Activated CD4-positive, alpha-beta T cell treated with anti-CD3 and anti-CD28 coated beads for 36 hours (primary cell): ENCODE data around the gene ZFX. TPM values are rescaled to one million over a fixed set of nuclear protein-coding genes. Genes with fewer than 3 reads are reported as not detected.

Experiments
- ATAC-seq: fragments of 200-7000 bp; cut with Tn5 transposase; one replicate; pipeline ENCODE4 v1.10.0; 2021; ENCODE audit warnings: mild to moderate bottlenecking, moderate library complexity
- CTCF ChIA-PET: fragments of 350-600 bp; sonication (Branson Sonifier 250); formaldehyde crosslinking; loops from one replicate; lab custom pipeline; 2021; ENCODE audit warnings: antibody characterized with exemption; lab: Charles Lee
- POLR2A ChIA-PET: fragments of 350-600 bp; sonication (Branson Sonifier 250); formaldehyde crosslinking; loops from one replicate; lab custom pipeline; 2021; ENCODE audit warnings: antibody characterized with exemption, inconsistent platforms; lab: Charles Lee
- DNase-seq: peaks from one replicate; pipeline ENCODE4 v3.0.0-alpha.2; 2020
- H3K27ac Mint-ChIP-seq: one replicate; pipeline ENCODE4 v1.8.0; 2021; ENCODE audit warnings: mixed read lengths
- H3K27me3 Mint-ChIP-seq: one replicate; pipeline ENCODE4 v1.8.0; 2021; ENCODE audit warnings: mixed read lengths
- H3K36me3 Mint-ChIP-seq: one replicate; pipeline ENCODE4 v1.8.0; 2021; ENCODE audit warnings: low read depth, mixed read lengths
- H3K4me1 Mint-ChIP-seq: one replicate; pipeline ENCODE4 v1.8.0; 2021; ENCODE audit warnings: mixed read lengths
- H3K4me3 Mint-ChIP-seq: one replicate; pipeline ENCODE4 v1.8.0; 2021; ENCODE audit warnings: mild to moderate bottlenecking, moderate library complexity, mixed read lengths
- H3K9me3 Mint-ChIP-seq: one replicate; pipeline ENCODE4 v1.8.0; 2021; ENCODE audit warnings: low read depth, mixed read lengths
- intact Hi-C, 2 experiments: fragments of 100-400 bp; cut with DNase I in 1 of 2; cut with micrococcal nuclease in 1 of 2; formaldehyde crosslinking; loops; one replicate each; pipeline versions ENCODE4 v1.14.2 to v1.15.1; 2022 to 2024; cut with DNase I, micrococcal nuclease
- total RNA-seq, 2 experiments: library from RNA; stranded (reverse); gene quantifications; one replicate each; pipeline ENCODE4 v1.2.3, GENCODE V29; 2021

The ZFX gene
- total RNA-seq, 2 experiments from 2014 or later: 34.0 to 37.9 TPM

DNA sequence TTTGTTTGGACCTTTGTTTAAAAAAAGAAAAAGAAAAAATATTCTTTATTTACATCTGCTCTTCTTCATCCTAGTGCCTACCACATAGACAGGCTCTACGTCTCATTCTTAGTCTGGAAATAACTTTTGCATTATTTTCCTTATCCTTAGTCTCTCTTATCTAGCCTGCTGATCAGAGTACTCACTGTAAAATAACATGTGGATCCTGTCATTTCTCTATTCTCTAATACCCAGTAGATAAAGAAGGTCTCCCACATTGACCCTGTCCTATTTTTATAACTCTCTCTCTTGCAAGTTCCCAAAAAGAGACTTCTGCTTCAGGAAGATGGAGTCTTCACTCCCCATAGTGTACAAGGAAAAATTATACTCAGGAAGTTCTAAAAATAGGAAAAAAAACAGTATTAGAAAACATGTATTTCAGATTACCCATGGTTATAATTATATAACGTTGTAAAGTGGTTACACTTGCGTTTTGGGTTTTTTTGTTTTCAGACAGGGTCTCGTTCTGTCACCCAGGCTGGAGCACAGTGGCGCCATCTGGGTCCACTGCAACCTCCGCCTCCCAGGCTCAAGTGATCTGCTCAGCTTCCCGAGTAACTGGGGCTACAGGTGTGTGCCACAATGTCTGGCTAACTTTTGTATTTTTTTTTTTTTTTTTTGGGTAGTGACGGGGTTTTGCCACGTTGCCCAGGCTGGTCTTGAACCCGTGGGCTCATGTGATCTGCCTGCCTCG, 23.8 kb downstream of the ZFX start:
- no peak for DNase-seq
- no peak for ATAC-seq
- Mint-ChIP-seq H3K4me3 (no peak overlapping the region), H3K36me3 (peaks cover 30% of the 10 kb centered on the region), H3K27me3 (no peaks in the 10 kb centered on the region), H3K27ac (no peak overlapping the region), H3K9me3 (no peaks in the 10 kb centered on the region), H3K4me1 (peaks cover 38% of the 10 kb centered on the region)
- intact Hi-C loops: no loop called here
- ChIA-PET CTCF (interaction anchor here (0.7 to 1.5 kb wide), 2 partner anchors 114 to 119 kb away, joined by 3 read pairs; no protein-coding TSS in a partner anchor), POLR2A (no interaction called here)

DNA sequence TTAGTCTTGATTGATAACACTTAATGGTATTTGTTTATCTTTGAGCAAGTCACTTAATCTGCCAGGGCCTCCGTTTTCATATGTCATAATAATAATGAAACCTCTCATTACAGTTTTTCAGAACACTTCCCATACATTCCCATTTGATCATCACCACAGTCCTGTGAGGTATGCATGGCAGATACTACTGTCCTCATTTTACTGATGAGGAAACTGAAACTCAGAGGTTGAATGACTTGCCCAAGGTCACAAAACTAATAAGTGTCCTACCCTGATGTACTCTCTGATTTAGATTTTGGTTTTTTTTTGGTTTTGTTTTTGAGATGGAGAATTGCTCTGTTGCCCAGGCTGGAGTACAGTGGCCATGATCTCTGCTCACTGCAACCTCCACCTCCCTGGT, 25.7 kb downstream of the ZFX start:
- Mint-ChIP-seq H3K4me3 (no peak overlapping the region), H3K27me3 (no peaks in the 10 kb centered on the region), H3K4me1 (peaks cover 22% of the 10 kb centered on the region), H3K27ac (peak overlapping the region; percentile 60), H3K9me3 (no peaks in the 10 kb centered on the region), H3K36me3 (peaks cover 35% of the 10 kb centered on the region)
- CTCF ChIA-PET: no interaction called here
- ATAC-seq: peak; percentile 57
- intact Hi-C loops: no loop called here
- POLR2A ChIA-PET: no interaction called here
- DNase-seq: no peak

DNA sequence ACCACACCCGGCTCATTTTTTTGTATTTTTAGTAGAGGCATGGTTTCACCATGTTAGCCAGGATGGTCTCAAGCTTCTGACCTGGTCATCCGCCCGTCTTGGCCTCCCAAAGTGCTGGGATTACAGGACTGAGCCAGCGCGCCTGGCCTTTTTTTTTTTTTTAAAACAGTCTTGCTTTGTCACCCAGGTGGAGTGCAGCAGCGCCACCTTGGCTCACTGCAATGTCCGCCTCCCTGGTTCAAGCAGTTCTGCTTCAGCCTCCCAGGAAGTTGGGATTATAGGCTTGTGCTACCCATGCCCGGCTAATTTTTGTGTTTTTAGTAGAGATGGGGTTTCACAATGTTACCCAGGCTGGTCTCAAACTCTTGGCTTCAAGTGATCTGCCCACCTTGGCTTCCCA, 28.9 kb downstream of the ZFX start:
- peaks cover 9% of the 10 kb centered on the region for H3K4me1 Mint-ChIP-seq
- POLR2A ChIA-PET: interaction anchor here (0.6 kb wide), 1 partner anchor 27 kb away, joined by 6 read pairs; no protein-coding TSS in a partner anchor
- DNase-seq (no peak), ATAC-seq (no peak)
- H3K27me3 Mint-ChIP-seq: no peaks in the 10 kb centered on the region
- H3K27ac Mint-ChIP-seq: no peak overlapping the region
- H3K36me3 Mint-ChIP-seq: peaks cover 28% of the 10 kb centered on the region
- H3K4me3 Mint-ChIP-seq: no peak overlapping the region
- CTCF ChIA-PET: interaction anchor here (0.6 kb wide), 1 partner anchor 411 kb away, joined by 3 read pairs; no protein-coding TSS in a partner anchor
- no peaks in the 10 kb centered on the region for H3K9me3 Mint-ChIP-seq
- intact Hi-C loops: no loop called here

DNA sequence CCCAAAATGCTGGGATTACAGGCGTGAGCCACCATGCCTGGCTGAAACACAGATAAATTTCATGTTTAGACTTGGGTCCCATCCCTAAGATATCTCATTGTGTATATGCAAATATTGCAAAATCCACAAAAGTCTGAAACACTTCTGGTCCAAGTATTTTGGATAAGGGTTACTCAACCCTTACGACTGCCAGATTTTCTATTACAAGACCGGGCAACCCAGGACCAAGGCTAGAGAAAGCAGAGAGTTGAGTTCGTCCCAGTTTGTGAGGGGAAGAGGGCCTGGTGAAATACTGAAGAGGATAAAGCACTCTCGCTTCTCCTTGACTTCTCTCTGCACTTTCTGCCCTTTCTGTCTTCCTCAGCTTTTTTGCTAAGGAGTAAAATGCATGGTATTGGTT, 34.5 kb downstream of the ZFX start:
- ChIA-PET POLR2A (no interaction called here), CTCF (interaction anchor here (1.2 kb wide), 1 partner anchor 17 kb away, joined by 4 read pairs; no protein-coding TSS in a partner anchor)
- H3K4me3 Mint-ChIP-seq: no peak overlapping the region
- ATAC-seq (no peak), DNase-seq (no peak)
- no peaks in the 10 kb centered on the region for H3K27me3 Mint-ChIP-seq
- no peak overlapping the region for H3K27ac Mint-ChIP-seq
- no peaks in the 10 kb centered on the region for H3K9me3 Mint-ChIP-seq
- intact Hi-C loops: no loop called here
- H3K4me1 Mint-ChIP-seq: peaks cover 27% of the 10 kb centered on the region
- H3K36me3 Mint-ChIP-seq: peaks cover 27% of the 10 kb centered on the region

DNA sequence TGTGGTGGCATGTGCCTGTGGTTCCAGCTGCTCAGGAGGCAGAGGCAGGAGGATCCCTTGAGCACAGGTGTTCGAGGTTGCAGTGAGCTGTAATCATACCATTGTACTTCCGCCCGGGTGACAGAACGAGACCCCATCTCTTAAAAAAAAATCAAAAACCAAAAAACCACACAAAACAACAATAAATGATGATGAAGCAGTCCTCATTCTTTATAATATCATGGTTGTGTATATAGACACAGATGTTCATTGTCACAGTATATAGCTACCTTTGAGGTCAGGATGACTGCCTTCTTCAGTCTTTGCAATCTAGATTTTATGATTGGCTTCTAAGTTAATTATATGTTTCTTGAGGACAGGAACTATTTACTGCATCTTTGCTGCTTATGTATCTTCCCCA, 37.0 kb downstream of the ZFX start:
- peak overlapping the region; percentile 75 for H3K27ac Mint-ChIP-seq
- intact Hi-C loops: no loop called here
- POLR2A ChIA-PET: no interaction called here
- no peak for ATAC-seq
- no peaks in the 10 kb centered on the region for H3K27me3 Mint-ChIP-seq
- no peaks in the 10 kb centered on the region for H3K9me3 Mint-ChIP-seq
- DNase-seq: no peak
- peaks cover 37% of the 10 kb centered on the region for H3K4me1 Mint-ChIP-seq
- peaks cover 23% of the 10 kb centered on the region for H3K36me3 Mint-ChIP-seq
- CTCF ChIA-PET: interaction anchor here (1.3 kb wide), 1 partner anchor 12 kb away, joined by 5 read pairs; no protein-coding TSS in a partner anchor
- no peak overlapping the region for H3K4me3 Mint-ChIP-seq

DNA sequence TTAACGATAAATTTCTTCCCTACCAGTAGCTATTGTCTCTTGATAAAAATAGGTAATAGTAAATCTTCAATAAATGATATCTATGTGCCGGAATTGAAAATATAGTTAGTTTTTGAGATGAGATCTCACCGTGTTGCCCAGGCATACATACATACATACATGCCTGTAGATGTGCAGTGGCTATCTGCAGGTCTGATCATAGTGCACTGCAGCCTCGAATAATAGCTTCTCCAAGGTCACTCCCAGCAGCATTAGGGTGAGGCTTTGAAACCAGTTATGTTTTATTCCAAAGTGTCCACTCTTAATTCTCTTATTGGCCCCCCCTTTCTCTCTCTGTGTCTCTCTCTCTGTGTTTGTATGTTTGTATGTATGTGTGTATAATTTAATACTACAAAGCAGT, 37.5 kb downstream of the ZFX start:
- CTCF ChIA-PET: interaction anchor here (1.3 kb wide), 1 partner anchor 13 kb away, joined by 5 read pairs; no protein-coding TSS in a partner anchor
- intact Hi-C loops: no loop called here
- Mint-ChIP-seq H3K27ac (peak overlapping the region; percentile 17), H3K9me3 (no peaks in the 10 kb centered on the region), H3K4me1 (peaks cover 40% of the 10 kb centered on the region), H3K36me3 (peaks cover 24% of the 10 kb centered on the region), H3K4me3 (no peak overlapping the region), H3K27me3 (no peaks in the 10 kb centered on the region)
- no peak for DNase-seq
- no peak for ATAC-seq
- POLR2A ChIA-PET: no interaction called here

DNA sequence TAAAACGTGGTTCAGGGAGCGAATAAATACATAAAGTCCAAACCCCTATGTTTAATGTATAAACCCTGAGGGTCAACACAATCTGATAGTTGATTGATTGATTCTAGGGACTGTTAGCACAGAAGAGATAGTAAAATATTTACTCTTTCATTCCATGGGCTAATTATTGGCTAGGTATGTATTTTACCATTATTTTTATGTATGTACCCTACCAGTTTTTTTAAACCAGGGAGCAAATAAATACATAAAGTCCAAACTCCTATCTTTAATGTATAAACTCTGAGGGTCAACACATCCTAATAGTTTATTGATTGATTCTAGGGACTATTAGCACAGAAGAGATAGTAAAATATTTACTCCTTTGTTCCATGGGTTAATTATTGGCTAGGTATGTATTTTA, 40.0 kb downstream of the ZFX start:
- no peak for ATAC-seq
- Mint-ChIP-seq H3K27ac (no peak overlapping the region), H3K27me3 (no peaks in the 10 kb centered on the region), H3K9me3 (no peaks in the 10 kb centered on the region), H3K4me1 (peaks cover 57% of the 10 kb centered on the region), H3K4me3 (no peak overlapping the region), H3K36me3 (peaks cover 39% of the 10 kb centered on the region)
- CTCF ChIA-PET: no interaction called here
- POLR2A ChIA-PET: no interaction called here
- intact Hi-C loops: no loop called here
- DNase-seq: no peak

DNA sequence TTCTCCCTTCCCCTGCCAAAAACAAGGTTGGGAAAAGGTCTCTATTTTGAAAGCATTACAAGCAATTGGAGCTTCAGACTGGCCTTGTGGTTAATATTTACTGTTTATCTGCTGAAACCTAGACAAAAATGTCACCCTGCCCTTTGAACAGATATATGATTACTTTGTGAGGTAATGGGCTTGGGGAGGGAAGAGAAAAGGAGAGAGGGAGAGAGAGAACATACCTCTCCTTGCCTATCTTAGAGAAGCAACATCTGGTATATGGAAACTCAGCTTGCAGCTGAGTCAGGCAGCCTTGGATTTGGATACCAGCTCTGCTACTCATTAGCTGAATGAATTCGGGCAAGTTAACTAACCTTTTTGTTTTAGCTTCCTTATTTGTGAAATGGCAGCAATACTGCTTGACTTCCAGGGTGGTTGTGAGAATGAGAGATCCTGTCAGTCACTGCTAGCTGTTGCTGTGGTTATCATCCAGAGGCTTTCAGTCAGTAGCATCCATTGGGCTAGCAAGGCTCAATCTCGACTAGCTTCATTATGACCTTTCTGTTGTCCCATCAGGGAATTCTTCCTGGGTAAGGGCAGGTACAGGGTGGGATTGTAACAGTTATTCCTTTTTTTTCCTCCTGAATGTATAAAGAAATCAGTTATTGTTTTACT, 41.1 kb downstream of the ZFX start:
- Mint-ChIP-seq H3K4me3 (no peak overlapping the region), H3K4me1 (peaks cover 57% of the 10 kb centered on the region), H3K27me3 (no peaks in the 10 kb centered on the region), H3K9me3 (no peaks in the 10 kb centered on the region), H3K27ac (peak overlapping the region; percentile 58), H3K36me3 (peaks cover 37% of the 10 kb centered on the region)
- intact Hi-C loops: no loop called here
- POLR2A ChIA-PET: no interaction called here
- DNase-seq (no peak), ATAC-seq (no peak)
- CTCF ChIA-PET: interaction anchor here (0.8 to 0.9 kb wide), 2 partner anchors 11 to 649 kb away, joined by 3 read pairs; no protein-coding TSS in a partner anchor

DNA sequence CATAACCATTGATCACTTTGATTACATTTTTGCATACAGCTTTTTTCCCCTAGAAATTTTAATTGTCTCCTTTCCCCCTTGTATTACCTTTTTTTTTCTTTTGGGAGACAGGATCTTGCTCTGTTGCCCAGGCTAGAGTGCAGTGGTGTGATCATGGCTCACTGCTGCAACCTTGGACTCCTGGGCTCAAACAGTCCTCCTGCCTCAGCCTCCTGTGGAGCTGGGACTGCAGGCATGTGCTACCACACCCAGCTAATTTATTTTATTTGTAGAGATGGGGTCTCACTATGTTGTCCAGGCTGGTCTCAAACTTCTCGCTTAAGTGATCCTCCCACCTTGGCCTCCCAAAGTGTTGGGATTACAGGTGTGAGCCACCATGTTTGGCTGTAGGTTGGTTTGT, 47.0 kb downstream of the ZFX start:
- intact Hi-C loops: no loop called here
- Mint-ChIP-seq H3K27me3 (no peaks in the 10 kb centered on the region), H3K27ac (no peak overlapping the region), H3K4me1 (peaks cover 49% of the 10 kb centered on the region), H3K9me3 (no peaks in the 10 kb centered on the region), H3K36me3 (peaks cover 28% of the 10 kb centered on the region), H3K4me3 (no peak overlapping the region)
- ChIA-PET CTCF (no interaction called here), POLR2A (no interaction called here)
- DNase-seq (no peak), ATAC-seq (no peak)

DNA sequence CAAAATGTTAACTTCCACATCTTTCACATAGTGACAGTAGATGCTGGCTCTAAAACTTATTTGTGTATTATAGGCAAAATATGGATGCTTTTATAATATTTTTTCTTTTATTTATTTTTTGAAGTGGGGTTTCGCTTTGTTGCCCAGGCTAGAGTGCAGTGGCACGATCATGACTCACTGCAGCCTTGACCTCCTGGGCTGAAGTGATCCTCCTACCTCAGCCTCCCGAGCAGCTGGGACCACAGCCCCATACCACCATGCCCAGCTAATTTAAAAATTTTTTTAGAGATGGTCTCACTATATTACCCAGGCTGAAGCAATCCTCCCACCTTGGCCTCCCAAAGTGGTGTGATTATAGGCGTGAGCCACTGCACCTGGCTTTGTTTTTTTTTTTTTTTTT, 48.6 kb downstream of the ZFX start:
- intact Hi-C loops: no loop called here
- Mint-ChIP-seq H3K4me3 (no peak overlapping the region), H3K27me3 (no peaks in the 10 kb centered on the region), H3K36me3 (peaks cover 22% of the 10 kb centered on the region), H3K9me3 (no peaks in the 10 kb centered on the region), H3K27ac (no peak overlapping the region), H3K4me1 (peaks cover 50% of the 10 kb centered on the region)
- DNase-seq: no peak
- CTCF ChIA-PET: no interaction called here
- ATAC-seq: no peak
- POLR2A ChIA-PET: no interaction called here

DNA sequence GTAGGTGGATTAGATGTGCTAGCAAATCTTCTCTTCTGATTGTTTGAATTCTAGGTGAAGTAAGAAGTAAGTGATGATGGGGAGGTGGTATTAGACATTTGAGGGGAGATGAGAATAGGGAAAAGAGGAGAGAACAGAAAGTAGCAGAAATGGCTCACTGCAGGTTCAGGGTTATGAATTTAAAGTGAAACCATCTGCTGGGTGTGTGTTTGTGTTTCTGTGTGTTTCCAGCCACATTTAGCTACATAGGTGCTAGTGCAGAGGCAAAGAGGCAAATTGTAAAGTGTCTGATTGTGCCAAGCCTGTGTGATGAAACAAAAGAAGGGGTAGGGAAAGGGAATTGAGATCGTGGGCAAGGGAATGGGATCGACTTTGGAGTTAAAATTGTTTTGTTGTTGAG, 50.6 kb downstream of the ZFX start:
- H3K9me3 Mint-ChIP-seq: no peaks in the 10 kb centered on the region
- peaks cover 26% of the 10 kb centered on the region for H3K36me3 Mint-ChIP-seq
- H3K4me3 Mint-ChIP-seq: peak overlapping the region; percentile 8

More for the DNA sequence above, 50.6 kb downstream of the ZFX start:
- intact Hi-C loops: loop anchor here in 1 of 2 experiments (5.0 kb wide), 1 partner anchor 33 kb away; no protein-coding TSS in a partner anchor
- H3K27ac Mint-ChIP-seq: peak overlapping the region; percentile 69
- no peak for ATAC-seq
- no peak for DNase-seq
- no peaks in the 10 kb centered on the region for H3K27me3 Mint-ChIP-seq
- ChIA-PET CTCF (interaction anchor here (1.0 kb wide), 1 partner anchor 17 kb away, joined by 4 read pairs; no protein-coding TSS in a partner anchor), POLR2A (interaction anchor here (0.7 to 1.2 kb wide), 2 partner anchors 31 to 280 kb away, joined by 3 read pairs; no protein-coding TSS in a partner anchor)
- H3K4me1 Mint-ChIP-seq: peaks cover 58% of the 10 kb centered on the region
